HCT116 (cell line): ENCODE measurements around the gene SYTL3. TPM values are rescaled to one million over a fixed set of nuclear protein-coding genes. Genes with fewer than 3 reads are reported as not detected.

Source experiments
- ATAC-seq: fragments of 200-7000 bp; cut with Tn5 transposase; 2 replicates; pipeline ENCODE4 v1.9.1; 2020; ENCODE audit warnings: mild to moderate bottlenecking, moderate library complexity
- BruUV-seq: library from RNA; stranded (reverse); fragments of 400-500 nt; replicated peaks from 2 replicates; lab custom pipeline; 2021; lab: Mats Ljungman, UMichigan
- CTCF ChIA-PET: fragments of 300-600 bp; sonication (Branson Sonifier 250); formaldehyde crosslinking; loops from one replicate; lab custom pipeline; 2021; ENCODE audit warnings: antibody characterized with exemption; lab: Charles Lee
- POLR2A ChIA-PET: fragments of 300-600, 350-600 bp; sonication (Branson Sonifier 250); formaldehyde crosslinking; loops from one replicate; lab custom pipeline; 2021; ENCODE audit warnings: antibody characterized with exemption; lab: Charles Lee
- RAD21 ChIA-PET, 2 experiments: fragments of 300-600 bp; sonication (Branson Sonifier 250); formaldehyde crosslinking; loops; one replicate each; lab custom pipeline; 2023; ENCODE audit warnings: low total read pairs in 2 of 2; ENCODE audit not compliant: uncharacterized antibody in 2 of 2, unreplicated experiment in 2 of 2, low non-redundant PET in 1 of 2; lab: Charles Lee
- DNase-seq: peaks from one replicate; pipeline ENCODE4 v3.0.0-alpha.2; 2010; ENCODE audit warnings: low read depth, low spot score
- H2AFZ ChIP-seq: fragments of 200-600 bp; shearing (Covaris generic), sonication (generic); 2 replicates; pipeline ENCODE4 v1.6.1; 2017; ENCODE audit warnings: low read depth, mixed run types, mixed read lengths, antibody characterized with exemption, low read length; ENCODE audit not compliant: poor library complexity, severe bottlenecking
- H3K27ac ChIP-seq: 2 replicates; pipeline ENCODE4 v1.5.1; 2012; ENCODE audit warnings: low read depth, low read length
- H3K27me3 ChIP-seq: fragments of 200-600 bp; sonication (generic); 2 replicates; pipeline ENCODE4 v1.6.1; 2016; ENCODE audit warnings: mixed run types, low read length, mixed read lengths; ENCODE audit not compliant: insufficient read depth
- H3K36me3 ChIP-seq, 2 experiments: fragments of 200-500 bp in 1 of 2; fragments of 200-600 bp in 1 of 2; sonication (Bioruptor generic) in 1 of 2; sonication (generic) in 1 of 2; 2 replicates each; pipeline versions ENCODE4 v1.5.1 to v1.6.1; 2014 to 2016; ENCODE audit warnings: low read length in 2 of 2, inconsistent platforms in 1 of 2, mixed read lengths in 1 of 2, mixed run types in 1 of 2; ENCODE audit not compliant: insufficient read depth in 2 of 2, control insufficient read depth in 1 of 2
- H3K4me1 ChIP-seq, 2 experiments: fragments of 200-600 bp in 1 of 2; sonication (generic) in 1 of 2; 2 replicates each; pipeline versions ENCODE4 v1.5.1 to v1.6.1; 2012 to 2017; ENCODE audit warnings: low read length in 2 of 2, inconsistent platforms in 1 of 2, mild to moderate bottlenecking in 1 of 2, mixed read lengths in 1 of 2, mixed run types in 1 of 2, moderate library complexity in 1 of 2; ENCODE audit not compliant: insufficient read depth in 2 of 2, control insufficient read depth in 1 of 2
- H3K4me2 ChIP-seq: fragments of 200-600 bp; sonication (generic); 2 replicates; pipeline ENCODE4 v1.6.1; 2017; ENCODE audit warnings: mixed run types, low read length, mixed read lengths
- H3K4me3 ChIP-seq, 2 experiments: fragments of 200-600 bp in 1 of 2; sonication (generic) in 1 of 2; replicated peaks in 1 of 2; 2 replicates each; pipeline ENCODE4 v1.5.1; 2011 to 2016; ENCODE audit warnings: low read length in 2 of 2, control low read depth in 1 of 2, low read depth in 1 of 2, mild to moderate bottlenecking in 1 of 2, mixed read lengths in 1 of 2, mixed run types in 1 of 2
- H3K79me2 ChIP-seq: fragments of 200-600 bp; sonication (generic); 2 replicates; pipeline ENCODE4 v1.6.1; 2017; ENCODE audit warnings: mild to moderate bottlenecking, mixed run types, low read length, moderate library complexity, mixed read lengths; ENCODE audit not compliant: insufficient read depth
- H3K9ac ChIP-seq: fragments of 200-600 bp; sonication (generic); 2 replicates; pipeline ENCODE4 v1.6.1; 2016; ENCODE audit warnings: low read length, mixed read lengths
- H3K9me2 ChIP-seq: fragments of 200-600 bp; sonication (generic), shearing (Covaris generic); 2 replicates; pipeline ENCODE4 v1.6.1; 2017; ENCODE audit warnings: mixed run types, mild to moderate bottlenecking, moderate library complexity; ENCODE audit not compliant: insufficient read depth
- H3K9me3 ChIP-seq, 2 experiments: fragments of 200-500 bp in 1 of 2; fragments of 200-600 bp in 1 of 2; sonication (Bioruptor generic) in 1 of 2; sonication (generic) in 1 of 2; 2 replicates each; pipeline ENCODE4 v1.6.1; 2014 to 2017; ENCODE audit warnings: low read length in 2 of 2, mixed read lengths in 2 of 2, inconsistent platforms in 1 of 2, low read depth in 1 of 2, mild to moderate bottlenecking in 1 of 2, mixed run types in 1 of 2, moderate library complexity in 1 of 2; ENCODE audit not compliant: control insufficient read depth in 1 of 2, insufficient read depth in 1 of 2
- H4K20me1 ChIP-seq: fragments of 200-600 bp; sonication (generic), shearing (Covaris generic); 2 replicates; pipeline ENCODE4 v1.6.1; 2017; ENCODE audit warnings: mixed run types, mild to moderate bottlenecking, moderate library complexity; ENCODE audit not compliant: insufficient read depth
- ATF3 ChIP-seq: IDR thresholded peaks from 2 replicates; pipeline ENCODE4 v1.6.1; 2012
- CTCF ChIP-seq, 3 experiments: fragments of 200-600 bp in 1 of 3; sonication (generic) in 1 of 3; IDR thresholded peaks in 2 of 3; conservative IDR thresholded peaks in 1 of 3; 2 replicates each; pipeline ENCODE4 v1.5.1; 2012 to 2017; ENCODE audit warnings: low read depth in 2 of 3, low read length in 2 of 3, antibody characterized with exemption in 1 of 3, borderline replicate concordance in 1 of 3, control low read depth in 1 of 3, mild to moderate bottlenecking in 1 of 3, mixed read lengths in 1 of 3, mixed run types in 1 of 3, moderate library complexity in 1 of 3; ENCODE audit not compliant: insufficient read depth in 1 of 3
- EZH2phosphoT487 ChIP-seq: fragments of 200-600 bp; IDR thresholded peaks from 2 replicates; pipeline ENCODE4 v1.6.1; 2018; ENCODE audit warnings: antibody characterized with exemption, borderline replicate concordance
- FOSL1 ChIP-seq: IDR thresholded peaks from 2 replicates; pipeline ENCODE4 v1.6.1; 2012; ENCODE audit warnings: low read depth
- POLR2A ChIP-seq: IDR thresholded peaks from 2 replicates; pipeline ENCODE4 v1.7.0; 2011; ENCODE audit warnings: borderline replicate concordance; ENCODE audit not compliant: insufficient read depth, insufficient read length; ENCODE audit errors: extremely low read depth
- POLR2AphosphoS5 ChIP-seq: IDR thresholded peaks from 2 replicates; pipeline ENCODE4 v1.6.1; 2011; ENCODE audit warnings: mild to moderate bottlenecking, low read depth, low read length, moderate library complexity
- SP1 ChIP-seq: IDR thresholded peaks from 2 replicates; pipeline ENCODE4 v1.6.1; 2012; ENCODE audit warnings: low read depth
- ZBTB33 ChIP-seq: IDR thresholded peaks from 2 replicates; pipeline ENCODE4 v1.6.1; 2011; ENCODE audit warnings: mild to moderate bottlenecking, low read length, moderate library complexity; ENCODE audit not compliant: insufficient replicate concordance; ENCODE audit errors: extremely low read depth
- intact Hi-C: fragments of 100-400 bp; cut with micrococcal nuclease; formaldehyde crosslinking; loops from 2 replicates; pipeline ENCODE4 v1.10.0; 2022
- total RNA-seq: library from RNA; stranded (reverse); gene quantifications from one replicate; pipeline ENCODE4 v1.2.1, GENCODE V29; 2021; ENCODE audit not compliant: unreplicated experiment

SYTL3 gene
- total RNA-seq, 1 experiment from 2014 or later = 55.3 TPM

- Histone ChIP-seq H3K79me2 (peaks cover 26% of the 10 kb centered on the region), H4K20me1 (peaks cover 8% of the 10 kb centered on the region; the same call in 1 of the 2 replicates), H3K27ac (peak overlapping the region; percentile 57), H3K4me1 (peaks cover 28 to 100% of the 10 kb centered on the region in 2 experiments; a peak in 3 of 4 replicates), H3K9ac (peak overlapping the region; percentile 40), H3K4me2 (no peak overlapping the region), H3K36me3 (peaks cover 30 to 54% of the 10 kb centered on the region in 2 experiments), H2AFZ (no peak overlapping the region), H3K27me3 (no peaks in the 10 kb centered on the region), H3K4me3 (no peak overlapping the region), H3K9me2 (no peaks in the 10 kb centered on the region), H3K9me3 (no peaks in the 10 kb centered on the region)
- intact Hi-C loops = loop anchor here (10.0 kb wide), 1 partner anchor 340 kb away; no protein-coding TSS in a partner anchor
- POLR2A ChIA-PET = interaction anchor here (0.9 to 9.3 kb wide), 6 partner anchors 20 to 104 kb away, joined by 3 to 39 read pairs (median 3); no protein-coding TSS in a partner anchor
- ATAC-seq = peak; percentile 32
- CTCF ChIA-PET = interaction anchor here (2.3 to 2.8 kb wide), 3 partner anchors 46 to 58 kb away, joined by 10 to 13 read pairs (median 11); no protein-coding TSS in a partner anchor
- TF ChIP-seq POLR2A = no peak
- no peak for TF ChIP-seq ATF3
- TF ChIP-seq EZH2phosphoT487 = no peak
- no peak for TF ChIP-seq SP1
- TF ChIP-seq FOSL1 = no peak
- TF ChIP-seq POLR2AphosphoS5 = peak; percentile 87
- peak; percentile 75 for TF ChIP-seq ZBTB33
- TF ChIP-seq CTCF (IDR thresholded peaks at IDR 0.05 in 2 of 3, conservative IDR thresholded peaks at IDR 0.05 in 1 of 3; ENCODE audit: borderline replicate concordance in 1 of 3, insufficient read depth in 1 of 3, low read depth in 2 of 3, low read length in 2 of 3) = no peak
- RAD21 ChIA-PET = interaction anchor here in 1 of 2 experiments (0.5 kb wide), 1 partner anchor 39 kb away, joined by 3 read pairs; no protein-coding TSS in a partner anchor
- DNase-seq = no peak
- no TSS peak for BruUV-seq
Observed at GRCh38 chr6:158764183-158764849, 114.5 kb downstream of the SYTL3 start.
